ENCODE measurements around the gene UBE2Q1.

UBE2Q1 gene

GRCh38 chr1:154502066-154502743 is 56.3 kb downstream of the UBE2Q1 start, which contains the start of the genes SHE and TDRD10:
Gene SHE (minus strand): TSS chr1:154502412. CDS start chr1:154502026, 386 bp downstream.
Gene TDRD10 (plus strand): TSS chr1:154502219. CDS start chr1:154506904, 4,685 bp downstream.
- peak in 1 of 2 donors; percentile 36 for DNase-seq
- no peak for TF ChIP-seq CTCF (IDR thresholded peaks at IDR 0.05)
- Histone ChIP-seq H3K27me3 (peaks cover 0 to 66% of the 10 kb centered on the region in 2 donors), H3K9me3 (peaks cover 0 to 7% (median 3%) of the 10 kb centered on the region in 3 donors), H3K27ac (peak within 1 kb of the TSS in 1 of 2 donors; percentile 35), H3K4me1 (peaks cover 0 to 17% (median 11%) of the 10 kb centered on the region in 4 donors), H3K4me3 (peak within 1 kb of the TSS; percentile 41 to 54), H3K36me3 (no peaks in the 10 kb centered on the region)
- intact Hi-C loops (cut with DNase I; ENCODE audit: low total_unique reads): no loop called here

GRCh38 chr1:154501423-154502065 is 56.9 kb downstream of the UBE2Q1 start:
- no peak for TF ChIP-seq CTCF (IDR thresholded peaks at IDR 0.05)
- peaks cover 0 to 67% of the 10 kb centered on the region in 2 donors for H3K27me3 ChIP-seq
- H3K4me3 ChIP-seq: peak overlapping the region; percentile 41 to 54
- H3K27ac ChIP-seq: peak overlapping the region in 1 of 2 donors; percentile 35
- no peaks in the 10 kb centered on the region for H3K36me3 ChIP-seq
- intact Hi-C loops (cut with DNase I; ENCODE audit: low total_unique reads): no loop called here
- peak; percentile 48 to 77 for DNase-seq
- peaks cover 0 to 7% (median 3%) of the 10 kb centered on the region in 3 donors for H3K9me3 ChIP-seq
- peaks cover 0 to 17% (median 11%) of the 10 kb centered on the region in 4 donors for H3K4me1 ChIP-seq

- intact Hi-C loops (cut with DNase I; ENCODE audit: low total_unique reads): no loop called here
- TF ChIP-seq CTCF (IDR thresholded peaks at IDR 0.05): no peak
- H3K4me3 ChIP-seq: peak overlapping the region; percentile 41 to 54
- peaks cover 0 to 71% of the 10 kb centered on the region in 2 donors for H3K27me3 ChIP-seq
- H3K27ac ChIP-seq: no peak overlapping the region
- no peaks in the 10 kb centered on the region for H3K36me3 ChIP-seq
- H3K4me1 ChIP-seq: peaks cover 0 to 17% (median 11%) of the 10 kb centered on the region in 4 donors
- DNase-seq: no peak
- H3K9me3 ChIP-seq: peaks cover 0 to under 1% (median 0%) of the 10 kb centered on the region in 3 donors
Observed at GRCh38 chr1:154500533-154500932, 57.9 kb downstream of the UBE2Q1 start.

- DNase-seq: no peak
- intact Hi-C loops (cut with DNase I; ENCODE audit: low total_unique reads): loop anchor here (10.0 kb wide), 1 partner anchor 385 kb away; no protein-coding TSS in a partner anchor
- peaks cover 0 to 17% (median 11%) of the 10 kb centered on the region in 4 donors for H3K4me1 ChIP-seq
- peak overlapping the region in 1 of 2 donors; percentile 54 for H3K4me3 ChIP-seq
- TF ChIP-seq CTCF (IDR thresholded peaks at IDR 0.05): no peak
- H3K27ac ChIP-seq: no peak overlapping the region
- H3K9me3 ChIP-seq: no peaks in the 10 kb centered on the region
- no peaks in the 10 kb centered on the region for H3K36me3 ChIP-seq
- H3K27me3 ChIP-seq: peaks cover 0 to 76% of the 10 kb centered on the region in 2 donors
Observed at GRCh38 chr1:154499446-154499845, 59.0 kb downstream of the UBE2Q1 start.
